ENCODE data around the gene CFAP97. TPM values are rescaled to one million over a fixed set of nuclear protein-coding genes. Genes with fewer than 3 reads are reported as not detected.
"Not testable (repeated sequence)": the region's sequence is repeated elsewhere in the genome, so short reads cannot be mapped to it uniquely, and the experiment has no call there.

The CFAP97 gene
- polyA plus RNA-seq: 10 to 100 TPM in 2 of 3 donors, 1 to 10 TPM in 1; 5.5 to 13.6 (median 11.2) TPM

DNA sequence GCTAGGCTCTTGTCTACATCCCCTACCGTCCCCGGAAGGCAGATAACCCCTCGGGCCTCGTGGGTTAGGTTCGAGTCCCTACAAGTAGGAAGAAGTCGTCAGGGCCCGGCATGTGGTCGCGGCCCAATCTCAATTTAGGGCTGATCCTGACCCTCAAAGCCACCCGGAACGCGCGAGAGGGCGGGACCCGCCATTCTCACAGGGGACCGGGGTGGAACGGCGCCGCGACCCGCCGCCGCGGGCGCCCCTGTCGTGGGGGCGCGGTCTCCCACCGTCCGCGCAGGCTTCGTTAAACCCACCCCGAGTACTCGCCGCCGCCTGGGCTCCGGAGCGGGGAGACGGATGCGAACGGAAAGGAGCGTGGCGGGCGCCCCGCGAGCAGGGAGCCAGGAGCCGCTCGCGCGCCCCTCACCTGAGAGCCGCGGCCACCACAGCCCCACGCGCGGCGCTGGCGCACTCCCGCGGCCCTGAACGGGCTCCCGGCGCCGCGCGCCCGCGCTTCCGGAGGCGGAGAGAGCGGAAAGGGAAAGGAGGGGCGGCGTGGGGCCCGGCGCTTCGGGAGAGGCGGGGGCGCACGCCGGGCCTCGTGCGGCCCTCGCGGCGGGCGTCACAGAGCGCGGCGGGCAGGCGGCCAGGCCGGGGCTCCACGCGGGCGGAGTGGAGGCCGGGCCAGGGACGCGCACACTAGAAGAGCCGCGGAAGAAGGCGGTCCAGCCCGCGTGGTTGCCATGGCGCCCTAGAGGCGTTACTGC, at the start of gene CFAP97:
Gene CFAP97, minus strand, starts transcription at position 515 of the 752 bp plus-strand sequence. CDS start 12,804 bp downstream, outside the sequence.
- H3K27ac ChIP-seq (ENCODE audit: low read depth, low read length): peak within 1 kb of the TSS; percentile 83
- 0% methylated on average over 68 to 103 of the region's 103 CpGs for WGBS, 3 donors

DNA sequence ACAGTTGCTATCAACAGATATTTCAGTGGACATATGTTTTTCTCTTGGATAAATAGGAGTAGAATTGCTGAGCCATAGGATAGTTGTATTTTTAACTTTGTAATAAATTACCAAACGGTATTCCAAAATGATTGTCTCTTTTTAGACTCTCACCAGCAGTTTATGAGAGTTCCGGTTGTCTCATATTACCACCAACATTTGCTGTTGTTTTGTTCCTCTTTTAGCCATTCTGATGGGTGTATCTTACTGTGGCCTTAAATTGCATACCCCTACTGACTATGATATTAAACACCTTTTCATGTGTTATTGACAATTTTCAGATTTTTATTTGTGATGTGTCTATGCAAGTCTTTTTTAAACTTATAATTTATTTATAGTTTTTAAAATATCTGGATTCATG, 45.3 kb upstream of the CFAP97 start:
- WGBS, 3 donors: 76 to 85% (median 83%) methylated on average over 2 of the region's 2 CpGs

DNA sequence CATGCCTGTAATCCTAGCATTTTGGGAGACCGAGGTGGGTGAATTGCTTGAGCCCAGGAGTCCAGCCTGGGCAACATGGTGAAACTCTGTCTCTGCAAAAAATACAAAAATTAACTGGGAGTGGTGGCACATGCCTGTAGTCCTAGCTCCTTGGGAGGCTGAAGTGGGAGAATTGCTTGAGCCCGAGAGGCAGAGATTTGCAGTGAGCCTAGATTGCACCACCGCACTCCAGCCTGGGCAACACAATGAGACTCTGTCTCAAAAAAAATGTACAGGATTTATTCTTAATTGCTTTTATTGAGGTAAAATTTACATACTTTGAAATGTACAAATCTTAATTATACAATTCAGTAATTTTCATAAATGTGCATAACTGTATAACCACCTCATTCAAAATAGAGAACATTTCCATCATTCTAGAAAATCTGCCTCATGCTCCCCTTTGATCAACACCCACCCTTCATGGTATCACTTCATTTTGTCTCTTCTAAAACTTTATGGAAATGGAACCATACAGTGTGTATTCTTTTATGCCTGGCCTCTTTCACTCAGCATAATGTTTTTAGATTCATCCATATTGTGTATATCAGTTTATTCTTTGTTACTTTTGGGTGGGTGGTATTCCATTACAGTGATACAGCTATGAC, 44.7 kb upstream of the CFAP97 start:
- 97 to 99% (median 98%) methylated on average over 3 of the region's 3 CpGs for WGBS, 3 donors
- no peak overlapping the region for H3K27ac ChIP-seq (ENCODE audit: low read depth, low read length)

More for the DNA sequence above, 45.3 kb upstream of the CFAP97 start:
- H3K27ac ChIP-seq (ENCODE audit: low read depth, low read length): no peak overlapping the region

DNA sequence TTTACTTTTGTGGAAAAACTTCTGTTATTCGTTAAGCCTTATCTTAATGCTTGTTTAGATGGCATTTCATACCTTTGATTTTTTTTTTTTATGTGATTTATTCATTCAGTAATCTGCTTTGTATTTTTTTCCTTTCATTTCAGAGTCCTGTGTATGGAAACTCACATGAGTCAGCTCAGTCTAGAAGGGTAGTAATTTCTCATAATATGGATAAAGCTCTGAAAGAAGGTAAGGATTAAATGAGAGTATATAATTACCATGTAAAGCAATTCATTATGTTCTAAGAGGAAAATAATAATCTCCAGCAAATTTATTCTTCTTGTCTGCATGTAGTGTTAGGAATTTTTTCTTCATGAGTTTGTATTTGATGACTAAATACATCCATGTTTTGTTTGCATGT, 43.4 kb upstream of the CFAP97 start:
- WGBS, 3 donors: 40 to 77% (median 75%) methylated on average over 1 of the region's 1 CpG
- no peak overlapping the region for H3K27ac ChIP-seq (ENCODE audit: low read depth, low read length)

DNA sequence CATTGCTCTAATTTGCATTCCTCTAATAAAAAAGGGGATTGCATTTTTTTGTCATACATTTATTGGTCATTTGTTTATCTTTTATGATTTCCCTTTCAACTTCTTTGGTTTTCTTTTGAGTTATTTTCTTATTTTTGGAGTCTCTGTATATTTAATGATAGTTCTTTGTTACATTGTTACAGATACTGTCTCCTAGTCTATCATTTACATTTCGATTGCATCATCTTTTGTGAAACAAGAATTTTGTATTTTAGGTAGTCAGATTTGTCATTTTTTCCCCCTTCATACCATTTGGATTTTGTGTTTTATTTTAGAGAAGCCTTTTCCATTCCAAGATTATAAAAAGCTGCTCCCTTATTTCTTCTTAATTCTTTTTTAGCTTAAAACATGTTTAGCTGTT, 42.7 kb upstream of the CFAP97 start:
- H3K27ac ChIP-seq (ENCODE audit: low read depth, low read length): no peak overlapping the region
- 76 to 88% (median 84%) methylated on average over 1 of the region's 1 CpG for WGBS, 3 donors

DNA sequence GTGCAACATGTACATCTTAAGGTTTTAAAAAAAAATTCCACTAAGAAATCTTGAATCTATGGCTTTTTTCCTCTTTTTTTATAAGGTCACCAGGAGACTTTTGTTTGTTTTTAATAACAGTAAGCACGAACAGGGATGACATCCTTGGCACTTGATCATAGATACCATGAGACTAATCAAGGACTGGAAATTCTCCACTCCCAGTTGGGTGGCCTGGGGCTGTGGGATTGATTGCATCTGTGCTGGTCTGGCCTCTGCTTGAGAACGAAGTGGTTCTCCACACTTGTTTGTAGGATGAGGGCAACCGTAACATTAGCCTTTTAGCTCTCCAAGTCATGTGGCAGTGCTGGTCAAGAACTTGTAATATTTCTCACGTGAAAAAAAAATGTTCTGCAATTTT, 41.0 kb upstream of the CFAP97 start:
- no peak overlapping the region for H3K27ac ChIP-seq (ENCODE audit: low read depth, low read length)
- 48 to 71% (median 50%) methylated on average over 4 of the region's 4 CpGs for WGBS, 3 donors

DNA sequence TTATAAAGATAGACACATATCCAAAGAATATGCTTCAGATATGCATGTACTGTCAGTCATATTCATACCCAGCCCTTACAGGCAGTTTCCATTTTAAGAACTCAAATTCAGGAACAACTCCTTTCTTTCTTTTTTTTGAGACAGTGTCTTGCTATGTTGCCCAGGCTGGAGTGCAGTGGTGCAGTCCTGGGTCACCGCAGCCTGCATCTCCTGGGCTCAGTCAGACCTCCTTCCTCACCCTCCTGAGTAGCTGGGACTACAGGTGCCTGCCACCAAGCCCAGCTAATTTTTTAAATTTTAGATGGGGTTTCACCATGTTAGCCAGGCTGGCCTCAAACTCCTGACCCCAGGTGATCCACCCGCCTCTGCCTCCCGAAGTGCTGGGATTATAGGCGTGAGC, 40.1 kb upstream of the CFAP97 start:
- 81 to 92% (median 90%) methylated on average over 4 of the region's 4 CpGs for WGBS, 3 donors
- no peak overlapping the region for H3K27ac ChIP-seq (ENCODE audit: low read depth, low read length)

DNA sequence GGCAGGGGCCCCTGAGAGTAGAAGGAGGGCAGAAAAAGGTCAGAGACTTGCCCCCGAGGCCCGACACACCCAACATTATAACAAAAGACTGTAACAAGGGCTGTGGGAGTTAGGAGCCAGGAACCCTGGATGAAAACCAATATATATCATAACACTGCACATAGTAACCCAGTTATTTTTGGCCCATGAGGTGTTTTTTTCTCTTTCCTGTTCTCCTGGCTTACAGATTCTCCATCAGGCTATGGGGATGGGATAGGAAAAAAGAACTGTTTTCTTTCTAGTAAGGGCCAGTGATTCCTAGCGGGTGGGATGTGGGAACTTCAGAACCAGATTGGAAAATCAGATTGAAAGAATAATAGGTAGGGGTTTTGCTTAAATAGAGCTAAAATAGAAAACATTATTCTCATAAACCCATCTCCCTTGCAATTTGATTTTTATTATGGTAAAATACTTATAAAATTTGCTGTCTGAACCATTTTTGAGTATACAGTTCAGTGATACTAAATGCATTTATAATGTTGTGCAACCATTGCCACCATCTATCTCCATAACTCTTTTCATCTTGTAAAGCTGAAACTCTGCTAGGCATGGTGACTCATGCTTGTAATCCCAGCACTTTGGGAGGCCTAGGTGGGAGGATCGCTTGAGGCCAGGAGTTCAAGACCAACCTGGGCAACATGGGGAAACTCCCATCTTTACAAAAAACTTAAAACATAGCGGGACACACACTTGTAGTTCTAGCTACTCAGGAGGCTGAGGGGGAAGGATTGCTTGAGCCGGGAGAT, 39.1 kb upstream of the CFAP97 start:
- no peak overlapping the region for H3K27ac ChIP-seq (ENCODE audit: low read depth, low read length)
- WGBS, 3 donors: 76 to 92% (median 82%) methylated on average over 6 of the region's 6 CpGs

DNA sequence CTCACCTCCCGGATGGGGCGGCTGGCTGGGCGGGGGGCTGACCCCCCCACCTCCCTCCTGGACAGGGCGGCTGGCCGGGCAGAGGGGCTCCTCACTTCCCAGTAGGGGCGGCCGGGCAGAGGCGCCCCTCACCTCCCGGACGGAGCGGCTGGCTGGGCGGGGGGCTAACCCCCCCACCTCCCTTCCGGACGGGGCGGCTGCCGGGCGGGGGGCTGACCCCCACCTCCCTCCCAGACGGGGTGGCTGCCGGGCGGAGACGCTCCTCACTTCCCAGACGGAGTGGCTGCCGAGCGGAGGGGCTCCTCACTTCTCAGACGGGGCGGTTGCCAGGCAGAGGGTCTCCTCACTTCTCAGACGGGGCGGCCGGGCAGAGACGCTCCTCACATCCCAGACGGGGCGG, 36.7 kb upstream of the CFAP97 start:
- not testable (repeated sequence) for H3K27ac ChIP-seq (ENCODE audit: low read depth, low read length)
- WGBS, 3 donors: 92 to 99% (median 97%) methylated on average over 14 to 27 of the region's 32 CpGs

DNA sequence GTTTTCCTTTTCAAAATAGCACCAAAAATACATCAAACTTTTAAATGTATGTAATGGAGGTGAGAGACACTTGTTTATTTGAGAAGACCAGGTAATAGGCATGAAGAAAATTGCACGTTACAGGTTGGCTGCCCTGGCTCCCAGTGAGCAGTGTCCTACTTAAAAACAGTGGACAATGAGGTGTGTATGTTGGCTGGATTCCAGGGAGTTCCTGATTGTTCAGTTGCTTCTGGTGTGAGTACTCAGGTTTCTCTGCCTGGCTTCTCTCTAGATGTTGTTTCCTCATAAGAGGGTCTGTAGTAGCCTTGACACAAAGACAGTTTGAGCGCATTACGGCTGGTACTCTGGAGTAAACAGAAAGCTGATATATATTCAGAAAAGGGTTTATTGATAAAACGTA, 35.0 kb upstream of the CFAP97 start:
- whole genome bisulfite sequencing, 3 donors: 94 to 99% (median 95%) methylated on average over 4 of the region's 4 CpGs
- H3K27ac ChIP-seq (ENCODE audit: low read depth, low read length): no peak overlapping the region

DNA sequence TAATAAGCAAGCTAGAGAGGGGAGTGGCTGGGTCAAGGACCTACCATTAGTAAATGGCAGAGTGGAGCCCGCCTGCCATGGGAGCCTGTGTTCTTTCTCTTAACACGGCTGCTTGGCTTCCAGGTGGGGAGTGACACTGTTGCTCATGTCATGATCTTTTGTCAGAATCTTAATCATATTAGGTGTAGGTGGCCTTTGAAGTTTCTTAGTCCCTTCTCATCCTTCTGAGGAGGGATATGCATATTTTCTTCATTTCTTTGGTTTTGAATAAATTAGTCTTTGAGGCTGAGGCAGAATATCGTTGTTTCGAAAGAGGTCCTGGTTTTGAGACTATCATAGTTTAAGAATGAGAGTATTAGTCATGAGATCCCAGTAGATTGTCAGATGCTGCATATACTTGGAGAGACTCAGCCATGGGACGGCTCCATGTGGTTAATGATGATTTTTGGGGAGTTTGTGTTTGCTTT, 34.4 kb upstream of the CFAP97 start:
- 90 to 96% (median 94%) methylated on average over 5 of the region's 5 CpGs for WGBS, 3 donors

DNA sequence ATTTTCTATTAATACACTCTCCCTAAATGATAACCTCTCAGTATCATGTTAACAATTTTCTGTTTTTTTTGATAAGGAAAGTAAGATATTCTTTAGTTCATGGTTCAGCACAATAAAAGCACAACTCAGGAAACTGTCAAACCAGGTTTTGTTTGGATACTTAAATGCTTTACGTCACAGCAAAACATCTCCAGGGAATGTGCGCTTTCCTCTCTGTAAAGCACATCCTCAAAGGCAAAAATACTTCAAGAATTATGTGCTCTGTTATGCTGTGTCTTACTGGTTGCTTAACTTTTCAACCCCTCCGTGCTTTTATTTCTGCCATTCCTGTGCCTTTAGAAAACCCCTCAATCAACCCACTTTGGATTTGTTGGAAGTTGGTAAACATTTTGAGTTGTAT, 33.4 kb upstream of the CFAP97 start:
- WGBS, 3 donors: 50 to 67% (median 65%) methylated on average over 3 of the region's 3 CpGs
- no peak overlapping the region for H3K27ac ChIP-seq (ENCODE audit: low read depth, low read length)

More for the DNA sequence above, 34.4 kb upstream of the CFAP97 start:
- H3K27ac ChIP-seq (ENCODE audit: low read depth, low read length): no peak overlapping the region

DNA sequence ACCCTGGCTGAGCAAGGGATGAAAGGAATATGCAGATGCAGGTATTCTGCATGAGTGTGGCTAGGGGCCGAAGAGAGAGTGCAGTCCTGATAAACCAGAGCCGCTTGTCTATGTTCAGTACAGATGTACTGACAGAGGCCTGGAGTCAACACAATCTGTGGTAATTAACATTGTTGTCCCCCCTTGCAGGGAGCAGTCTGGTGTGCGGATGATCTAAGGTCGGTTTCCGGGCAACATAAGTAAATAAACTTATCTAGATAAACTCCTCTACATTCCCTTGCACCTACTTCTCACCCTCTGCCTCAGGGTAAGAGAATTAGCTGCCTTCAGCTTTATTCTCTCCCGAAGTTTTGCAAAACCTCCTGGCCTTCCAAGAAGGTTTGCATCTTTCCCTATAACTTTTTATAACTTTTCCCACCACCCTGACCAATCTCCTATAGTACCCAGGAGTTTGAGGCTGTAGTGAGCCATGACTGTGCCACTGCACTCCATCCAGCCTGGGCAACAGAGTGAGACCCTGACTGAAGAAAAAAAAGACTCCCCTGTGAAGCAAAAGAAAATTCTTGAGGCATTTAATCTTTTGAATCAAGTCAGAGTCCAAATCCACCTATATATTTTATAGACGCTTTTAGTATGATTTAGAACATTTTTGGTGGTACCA, 32.2 kb upstream of the CFAP97 start:
- WGBS, 3 donors: 44 to 69% (median 65%) methylated on average over 7 of the region's 7 CpGs
- H3K27ac ChIP-seq (ENCODE audit: low read depth, low read length): no peak overlapping the region

DNA sequence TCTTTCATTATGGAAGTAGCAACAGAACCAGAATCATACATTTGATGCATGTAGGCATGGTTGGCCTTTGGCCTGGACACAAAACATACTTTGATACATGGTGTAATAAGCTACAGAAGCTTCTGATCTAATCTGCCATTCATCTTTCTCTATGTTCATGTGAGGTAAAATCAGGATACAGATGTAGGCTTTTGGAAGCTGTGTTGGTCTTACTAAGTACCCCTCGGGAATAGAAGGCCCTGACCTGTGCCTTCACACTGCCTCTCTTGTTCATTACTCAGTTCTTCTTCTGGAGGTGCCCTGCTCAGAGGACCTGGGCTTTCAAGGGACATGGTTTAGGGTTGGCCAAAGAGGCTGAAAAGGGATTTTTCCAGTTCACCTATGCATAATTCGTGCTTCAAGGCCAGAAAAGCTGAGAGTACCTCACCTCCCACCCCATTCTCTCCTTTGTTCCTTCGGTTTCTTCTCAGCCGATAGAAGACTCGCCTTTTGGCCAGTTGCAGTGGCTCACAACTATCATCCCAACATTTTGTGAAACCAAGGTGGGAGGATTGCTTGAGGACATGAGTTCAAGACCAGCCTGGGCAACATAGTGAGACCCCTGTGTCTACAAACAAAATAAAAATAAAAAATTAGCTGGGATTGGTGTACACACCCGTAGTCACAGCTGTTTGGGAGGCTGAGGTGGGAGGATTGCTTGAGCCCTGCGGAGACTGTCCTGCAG, 31.5 kb upstream of the CFAP97 start:
- H3K27ac ChIP-seq (ENCODE audit: low read depth, low read length): no peak overlapping the region
- 79 to 92% (median 86%) methylated on average over 7 of the region's 7 CpGs for WGBS, 3 donors

DNA sequence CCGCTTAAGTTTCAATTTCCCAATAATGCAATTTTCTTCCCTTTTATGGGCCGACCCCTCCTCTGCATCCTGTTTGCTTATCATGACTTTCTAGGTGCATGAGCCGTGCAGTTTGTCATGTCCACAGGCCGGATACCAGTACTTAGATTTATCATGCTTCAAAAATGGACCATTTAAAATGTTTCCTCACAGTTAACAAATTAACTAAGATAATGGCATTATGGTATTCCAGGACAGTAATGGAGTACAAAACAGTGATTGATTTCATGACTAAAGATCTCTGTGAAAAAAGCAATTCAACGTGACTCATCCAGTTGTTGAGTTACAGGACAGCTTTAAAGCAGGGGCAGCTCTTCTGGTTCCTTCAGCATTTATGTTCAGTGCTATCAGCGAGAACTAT, 28.6 kb upstream of the CFAP97 start:
- WGBS, 3 donors: 76 to 81% (median 78%) methylated on average over 6 of the region's 6 CpGs
- H3K27ac ChIP-seq (ENCODE audit: low read depth, low read length): no peak overlapping the region

DNA sequence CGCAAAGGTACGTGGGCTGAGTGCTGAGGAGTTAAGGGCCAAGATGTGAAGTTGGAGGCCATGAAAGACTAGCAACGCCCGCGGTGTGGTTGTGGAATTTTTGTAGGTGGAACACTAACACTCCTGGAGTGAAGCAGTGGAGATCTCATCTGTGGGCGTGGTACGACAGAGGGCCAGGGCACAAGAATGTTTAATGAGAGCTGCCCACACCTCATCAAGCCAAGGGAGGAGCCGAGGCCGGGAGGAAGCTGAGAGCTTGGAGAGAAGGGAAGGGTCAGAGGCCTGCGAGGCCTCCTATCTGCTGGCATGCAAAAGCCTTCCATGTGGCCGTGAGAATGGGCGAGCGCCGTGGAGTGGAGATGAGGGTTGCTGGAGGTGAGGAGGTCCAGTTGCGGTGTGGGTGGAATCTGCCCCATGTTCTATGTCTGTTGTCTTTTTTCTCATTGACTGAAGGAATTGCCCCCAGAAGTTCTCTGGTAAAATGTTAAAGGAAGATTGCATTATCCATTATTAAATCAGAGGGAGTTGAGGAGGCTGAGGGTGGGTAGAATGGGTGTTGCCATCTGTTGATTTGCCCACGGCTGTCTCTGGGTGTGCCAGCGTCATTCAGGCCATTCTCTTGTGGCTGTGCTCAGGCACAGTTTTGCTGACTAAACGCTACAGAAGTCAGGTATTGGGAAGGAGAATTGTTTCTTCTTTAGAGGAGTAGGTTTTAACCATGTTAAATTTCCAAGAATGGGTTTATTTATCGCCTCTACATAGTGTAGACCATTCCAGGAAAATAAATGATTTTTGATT, 25.4 kb upstream of the CFAP97 start:
- H3K27ac ChIP-seq (ENCODE audit: low read depth, low read length): no peak overlapping the region
- 72 to 91% (median 83%) methylated on average over 19 of the region's 19 CpGs for WGBS, 3 donors

DNA sequence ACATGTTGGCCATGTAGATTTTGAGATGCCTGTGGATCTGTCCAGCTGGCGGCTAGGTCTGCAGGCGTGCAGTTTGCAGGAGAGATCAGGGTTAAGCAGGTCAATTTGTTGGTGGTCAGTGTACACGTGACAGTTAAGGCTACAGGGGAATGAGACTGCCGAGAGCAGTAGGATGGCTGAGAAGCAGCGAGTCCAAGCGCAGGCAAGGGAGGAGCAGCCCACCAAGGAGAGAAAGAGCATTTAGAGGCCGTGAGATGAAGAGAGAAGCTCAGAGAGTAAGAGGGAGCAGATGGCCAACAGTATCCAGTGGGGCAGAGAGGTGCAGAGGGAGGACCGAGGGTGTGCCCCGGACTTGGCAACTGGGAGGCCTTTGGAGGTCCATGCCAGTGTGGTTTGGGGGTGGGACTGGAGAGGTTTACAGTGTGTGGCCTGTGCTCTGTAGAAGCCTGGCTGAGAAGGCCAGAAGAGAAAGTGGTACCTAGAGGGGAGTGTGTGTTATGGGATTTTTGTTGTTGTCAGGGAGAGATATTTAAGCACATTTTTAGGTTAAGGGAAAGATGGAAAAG, 24.0 kb upstream of the CFAP97 start:
- no peak overlapping the region for H3K27ac ChIP-seq (ENCODE audit: low read depth, low read length)

More for the DNA sequence above, 24.0 kb upstream of the CFAP97 start:
- WGBS, 3 donors: 86 to 87% (median 86%) methylated on average over 9 of the region's 9 CpGs
